HG03066 (cell line): ENCODE measurements around the gene MMP11.
"Not testable (repeated sequence)": the region's sequence is repeated elsewhere in the genome, so short reads cannot be mapped to it uniquely, and the experiment has no call there.

Source experiments
- ATAC-seq: cut with Tn5 transposase; IDR thresholded peaks from one replicate; pipeline ENCODE4 v1.9.1; 2021; ENCODE audit warnings: low read depth; ENCODE audit not compliant: unreplicated experiment

The MMP11 gene, protein sequence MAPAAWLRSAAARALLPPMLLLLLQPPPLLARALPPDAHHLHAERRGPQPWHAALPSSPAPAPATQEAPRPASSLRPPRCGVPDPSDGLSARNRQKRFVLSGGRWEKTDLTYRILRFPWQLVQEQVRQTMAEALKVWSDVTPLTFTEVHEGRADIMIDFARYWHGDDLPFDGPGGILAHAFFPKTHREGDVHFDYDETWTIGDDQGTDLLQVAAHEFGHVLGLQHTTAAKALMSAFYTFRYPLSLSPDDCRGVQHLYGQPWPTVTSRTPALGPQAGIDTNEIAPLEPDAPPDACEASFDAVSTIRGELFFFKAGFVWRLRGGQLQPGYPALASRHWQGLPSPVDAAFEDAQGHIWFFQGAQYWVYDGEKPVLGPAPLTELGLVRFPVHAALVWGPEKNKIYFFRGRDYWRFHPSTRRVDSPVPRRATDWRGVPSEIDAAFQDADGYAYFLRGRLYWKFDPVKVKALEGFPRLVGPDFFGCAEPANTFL

DNA sequence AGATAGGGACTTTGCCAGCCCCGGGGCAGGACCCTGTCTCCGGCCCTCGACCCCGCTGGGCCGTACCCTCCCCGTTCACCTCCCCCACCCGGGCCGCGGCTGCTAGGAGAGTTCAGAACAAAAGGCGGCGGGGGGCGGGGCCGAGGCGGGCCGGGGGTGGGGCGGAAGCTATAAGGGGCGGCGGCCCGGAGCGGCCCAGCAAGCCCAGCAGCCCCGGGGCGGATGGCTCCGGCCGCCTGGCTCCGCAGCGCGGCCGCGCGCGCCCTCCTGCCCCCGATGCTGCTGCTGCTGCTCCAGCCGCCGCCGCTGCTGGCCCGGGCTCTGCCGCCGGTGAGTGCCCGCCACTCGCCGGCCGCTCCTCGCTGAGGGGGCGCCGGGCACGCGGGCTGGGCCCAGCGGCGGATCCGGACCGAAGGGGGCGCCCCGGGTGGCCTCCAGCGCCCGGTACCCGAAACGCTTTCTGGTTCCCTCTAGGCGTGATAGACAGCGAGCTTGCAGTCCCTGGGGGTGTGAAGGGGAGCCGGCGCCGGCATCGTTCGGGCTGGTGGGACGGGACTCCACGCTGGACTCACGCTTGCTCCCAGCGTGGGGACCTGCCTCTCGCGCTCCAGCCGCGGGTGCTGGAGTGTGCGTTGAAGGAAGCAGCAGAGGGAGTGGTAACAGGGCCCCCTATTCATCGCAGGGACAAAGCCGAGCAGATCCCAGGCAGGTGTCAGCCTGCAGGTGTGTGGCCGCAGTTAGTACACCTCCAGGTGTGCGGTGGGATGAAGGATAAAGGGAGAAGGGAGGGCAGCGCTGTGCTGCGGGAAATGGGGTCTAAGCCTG, at the start of gene MMP11:
Gene MMP11 (plus strand): TSS at position 201 of the 825 bp plus-strand sequence. CDS start 22 bp downstream, at position 223.
- no peak for ATAC-seq

DNA sequence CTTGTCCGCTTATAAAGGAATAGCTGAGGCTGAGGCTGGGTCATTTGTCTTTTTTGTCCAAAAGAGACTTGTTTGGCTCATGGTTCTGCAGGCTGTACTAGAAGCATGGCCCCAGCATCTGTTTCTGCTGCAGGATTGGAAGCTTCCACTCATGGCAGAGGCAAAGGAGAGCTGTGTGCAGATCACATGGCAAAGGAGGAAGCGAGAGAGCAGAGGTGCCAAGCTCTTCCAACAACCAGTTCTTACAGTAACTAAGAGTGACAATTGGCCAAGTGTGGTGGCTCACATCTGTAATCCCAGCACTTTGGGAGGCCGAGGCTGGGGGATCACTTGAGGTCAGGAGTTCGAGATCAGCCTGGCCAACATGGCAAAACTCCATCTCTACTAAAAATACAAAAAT, 44.5 kb upstream of the MMP11 start:
- ATAC-seq = not testable (repeated sequence)

DNA sequence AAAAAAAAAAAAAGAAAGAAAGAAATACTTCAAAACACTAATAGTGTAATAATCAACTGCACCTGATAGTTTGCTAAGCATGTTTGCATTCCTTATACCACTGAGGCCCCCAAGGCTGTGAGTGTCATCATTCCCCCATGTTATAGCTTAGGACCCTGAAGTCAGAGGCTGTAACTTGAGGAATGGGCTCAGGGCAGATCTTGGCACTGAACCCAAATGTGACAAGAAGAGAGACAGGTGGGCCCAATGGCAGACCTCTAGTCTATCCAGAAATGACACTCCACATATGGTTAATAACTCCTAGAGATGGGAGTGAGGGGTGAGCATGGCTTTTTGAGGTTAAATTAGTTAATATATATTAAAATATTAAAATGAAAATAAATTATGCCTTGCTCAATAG, 35.0 kb upstream of the MMP11 start:
- ATAC-seq = no peak

DNA sequence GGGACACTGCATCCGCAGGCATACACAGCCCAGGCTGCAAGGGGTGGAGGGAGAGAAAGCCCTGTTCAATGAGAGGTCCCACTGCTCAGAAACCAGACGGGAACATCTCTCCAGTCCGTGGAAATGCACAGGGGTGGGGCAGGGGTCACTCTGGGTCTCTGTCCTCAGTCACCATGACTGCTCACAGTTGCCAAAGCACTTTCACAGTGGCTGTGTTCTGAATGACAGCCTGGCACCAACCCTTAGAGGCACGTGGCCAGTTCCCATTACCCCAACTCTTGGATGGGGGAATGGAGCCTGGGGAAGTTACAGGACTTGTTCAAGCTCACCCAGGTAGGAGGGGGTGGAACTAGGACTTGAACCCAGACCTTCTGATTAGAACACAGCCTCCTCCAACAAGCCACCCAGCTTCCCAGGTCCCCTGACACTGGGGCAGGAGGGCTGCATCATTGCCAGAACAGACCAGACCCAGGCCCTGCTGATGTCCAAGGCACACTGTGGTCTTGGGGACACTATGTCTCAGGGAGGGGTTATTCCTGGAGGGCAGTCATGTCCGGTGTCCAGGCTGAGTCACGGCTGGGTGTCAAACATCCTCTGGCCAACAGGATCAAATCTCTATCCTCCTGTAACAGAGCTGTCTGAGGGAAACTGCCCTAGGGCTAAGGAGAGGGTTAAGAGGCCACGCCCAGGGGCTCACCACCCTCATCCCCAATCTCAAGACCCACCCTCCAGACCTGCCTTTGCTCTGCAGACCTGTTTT, 30.0 kb upstream of the MMP11 start:
- no peak for ATAC-seq

DNA sequence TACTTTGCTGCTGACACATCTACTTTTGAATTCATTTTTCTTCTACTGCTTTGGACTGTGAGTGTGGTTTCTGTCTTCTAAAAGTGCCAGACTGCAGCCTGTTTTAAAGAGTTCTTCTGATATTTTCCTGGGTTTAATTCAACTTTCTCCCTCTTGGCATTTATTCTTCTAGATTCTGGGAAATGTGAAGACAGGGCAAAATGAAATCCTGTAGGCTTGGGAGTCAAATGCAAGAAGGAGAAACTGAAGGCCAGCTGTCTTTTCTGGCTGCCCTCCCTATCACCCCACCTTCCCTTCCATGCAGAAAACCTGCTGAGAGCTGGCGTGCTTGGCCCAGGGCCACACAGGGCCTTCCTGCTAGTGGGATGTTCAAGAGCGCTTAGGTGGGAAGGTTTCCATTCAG, 29.3 kb upstream of the MMP11 start:
- no peak for ATAC-seq

DNA sequence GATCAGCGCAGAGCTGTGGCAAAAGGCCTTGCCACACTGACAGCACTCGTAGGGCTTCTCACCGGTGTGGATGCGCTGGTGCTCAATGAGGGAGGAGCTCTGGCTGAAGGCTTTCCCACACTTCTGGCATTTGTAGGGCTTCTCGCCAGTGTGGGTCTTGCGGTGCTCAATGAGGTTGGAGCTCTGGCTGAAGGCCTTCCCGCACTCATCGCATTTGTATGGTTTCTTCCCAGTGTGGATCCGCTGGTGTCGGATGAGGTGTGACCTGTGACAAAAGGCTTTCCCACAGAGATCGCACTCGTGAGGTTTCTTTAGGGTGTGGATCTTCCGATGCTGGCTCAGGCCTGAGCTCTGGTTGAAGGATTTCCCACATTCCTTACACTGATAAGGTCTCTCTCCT, 28.6 kb upstream of the MMP11 start:
- ATAC-seq = no peak

DNA sequence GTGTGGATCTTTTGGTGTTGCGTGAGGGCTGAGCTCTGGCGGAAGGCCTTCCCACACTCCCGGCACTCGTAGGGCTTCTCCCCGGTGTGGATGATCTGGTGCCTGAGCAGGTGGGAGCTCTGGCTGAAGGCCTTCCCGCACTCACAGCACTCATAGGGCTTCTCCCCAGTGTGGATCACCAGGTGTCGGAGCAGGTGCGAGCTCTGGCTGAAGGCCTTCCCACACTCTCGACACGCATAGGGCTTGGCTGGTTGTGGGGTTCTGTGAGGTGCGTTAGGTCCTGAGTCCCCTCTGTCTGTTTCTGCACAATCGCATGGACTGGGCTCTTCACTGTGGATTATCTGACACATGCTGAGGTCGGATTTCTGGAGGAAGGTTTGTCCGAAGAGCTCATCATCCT, 28.2 kb upstream of the MMP11 start:
- ATAC-seq = no peak

DNA sequence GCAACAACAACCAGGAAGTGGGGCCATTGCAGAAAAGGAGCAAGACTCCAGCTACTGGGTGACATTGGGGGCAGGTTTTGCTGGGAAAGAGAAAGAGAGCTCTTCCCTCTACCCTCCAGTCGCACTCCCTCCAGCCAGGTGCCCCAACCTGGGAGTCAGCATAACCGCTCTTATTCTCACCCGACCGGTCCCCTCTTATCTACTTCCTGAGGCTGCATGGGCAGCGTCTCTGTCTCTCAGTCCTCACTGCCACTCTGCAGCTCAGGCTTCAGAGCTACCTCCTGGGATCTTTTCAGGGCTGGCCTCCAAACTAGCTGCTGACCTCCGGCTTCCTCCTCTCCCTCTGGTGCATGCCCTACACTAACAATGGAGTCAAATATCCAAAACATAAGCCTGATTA, 26.9 kb upstream of the MMP11 start:
- no peak for ATAC-seq

DNA sequence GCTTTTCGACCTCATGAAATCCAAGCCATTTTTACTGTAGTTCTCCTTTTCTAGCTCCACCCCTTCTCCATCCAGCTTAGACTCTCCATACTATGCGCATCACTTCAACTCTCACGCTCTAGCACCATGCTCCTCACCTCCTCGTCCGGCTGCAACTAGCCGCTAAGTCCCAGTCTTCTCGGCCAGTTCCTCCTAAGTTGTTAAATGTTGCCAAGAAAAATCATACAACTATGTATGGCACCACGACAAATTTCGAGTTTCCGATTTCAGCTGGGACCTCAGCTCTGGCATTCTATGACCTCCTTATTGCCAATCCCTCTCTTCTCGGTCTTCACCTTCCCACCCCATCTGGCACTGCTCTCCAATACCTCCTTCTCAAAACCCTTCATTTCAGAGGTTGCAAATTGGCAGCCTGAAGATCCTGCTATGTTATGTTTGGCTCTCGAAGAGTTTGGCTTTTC, 22.8 kb upstream of the MMP11 start:
- no peak for ATAC-seq

DNA sequence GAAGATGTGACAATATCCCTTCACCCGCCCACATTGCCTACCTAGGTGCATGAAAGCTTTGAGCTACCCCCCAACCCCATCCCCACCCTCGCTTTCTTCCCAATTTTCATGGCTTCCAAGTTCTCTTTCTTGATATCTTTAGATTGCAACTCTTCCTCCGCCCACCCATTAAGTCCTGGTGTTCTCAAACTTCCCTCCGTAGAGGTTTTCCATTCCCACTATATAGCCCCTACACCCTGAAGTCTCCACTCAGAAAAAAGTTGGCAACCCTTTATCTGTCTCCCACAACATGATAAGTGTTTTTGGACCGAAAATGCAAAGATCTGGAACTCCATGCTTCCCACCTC, 22.3 kb upstream of the MMP11 start:
- no peak for ATAC-seq

DNA sequence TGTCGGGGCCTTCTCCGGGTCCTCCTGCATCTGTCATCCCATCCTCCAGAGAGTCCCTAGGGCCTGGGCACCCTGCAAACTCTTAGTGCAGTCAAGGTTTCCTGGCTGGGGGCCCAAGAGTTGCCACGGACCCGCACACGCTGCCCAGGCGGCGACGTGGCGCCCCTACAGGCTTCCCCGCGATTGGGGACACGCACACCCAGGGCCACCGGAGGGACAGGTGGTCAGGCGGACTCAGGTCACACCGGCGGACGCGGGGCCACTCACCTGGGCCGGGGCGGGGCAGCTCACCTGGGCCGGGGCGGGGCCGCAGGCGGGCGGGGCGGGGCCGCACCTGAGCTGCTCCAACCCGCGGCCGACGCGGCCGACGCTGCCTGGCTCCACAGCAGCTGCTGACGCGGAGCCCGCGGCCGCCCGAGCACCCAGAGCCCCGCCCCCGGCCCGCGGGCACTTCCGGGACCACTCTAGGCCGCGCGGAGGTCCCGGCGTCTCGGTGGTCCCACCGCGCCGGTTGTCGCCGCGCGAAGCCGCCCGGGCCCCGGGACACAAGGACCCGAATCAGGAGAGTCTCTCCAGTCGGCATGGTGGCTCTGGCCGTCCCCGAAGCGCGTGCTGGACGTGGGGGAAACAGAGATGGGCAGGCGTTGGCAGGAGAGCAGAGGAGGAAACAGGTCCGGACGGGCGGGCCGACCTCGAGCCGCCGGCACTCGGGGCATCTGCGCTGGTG, 21.8 kb upstream of the MMP11 start, which contains the start of gene ZNF70:
Gene ZNF70 (minus strand): TSS at position 399 of the 727 bp plus-strand sequence. CDS start 5,972 bp downstream, outside the sequence.
- ATAC-seq = no peak

DNA sequence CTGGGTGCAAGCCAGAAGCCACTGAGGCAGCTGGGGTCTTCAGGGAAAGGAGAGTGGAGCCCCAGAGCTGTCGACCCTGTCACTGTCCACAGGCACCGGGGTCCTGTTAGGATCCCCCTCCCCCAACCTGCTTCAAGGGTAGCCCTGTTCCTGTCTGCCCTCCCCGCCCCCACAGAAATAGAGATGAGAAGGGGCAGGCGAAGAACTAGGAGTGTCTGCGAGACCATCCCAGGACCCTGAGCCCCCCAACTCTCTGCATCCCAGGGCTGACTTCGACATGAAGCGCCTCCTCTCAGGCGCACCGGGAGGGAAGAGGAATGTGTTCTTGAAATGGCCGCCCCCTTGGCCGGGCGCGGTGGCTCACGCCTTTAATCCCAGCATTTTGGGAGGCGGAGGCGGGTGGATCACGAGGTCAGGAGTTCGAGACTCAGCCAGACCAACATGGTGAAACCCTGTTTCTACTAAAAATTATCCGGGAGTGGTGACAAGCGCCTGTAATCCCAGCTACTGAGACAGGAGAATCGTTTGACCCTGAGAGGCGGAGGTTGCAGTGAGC, 21.1 kb upstream of the MMP11 start:
- no peak for ATAC-seq

DNA sequence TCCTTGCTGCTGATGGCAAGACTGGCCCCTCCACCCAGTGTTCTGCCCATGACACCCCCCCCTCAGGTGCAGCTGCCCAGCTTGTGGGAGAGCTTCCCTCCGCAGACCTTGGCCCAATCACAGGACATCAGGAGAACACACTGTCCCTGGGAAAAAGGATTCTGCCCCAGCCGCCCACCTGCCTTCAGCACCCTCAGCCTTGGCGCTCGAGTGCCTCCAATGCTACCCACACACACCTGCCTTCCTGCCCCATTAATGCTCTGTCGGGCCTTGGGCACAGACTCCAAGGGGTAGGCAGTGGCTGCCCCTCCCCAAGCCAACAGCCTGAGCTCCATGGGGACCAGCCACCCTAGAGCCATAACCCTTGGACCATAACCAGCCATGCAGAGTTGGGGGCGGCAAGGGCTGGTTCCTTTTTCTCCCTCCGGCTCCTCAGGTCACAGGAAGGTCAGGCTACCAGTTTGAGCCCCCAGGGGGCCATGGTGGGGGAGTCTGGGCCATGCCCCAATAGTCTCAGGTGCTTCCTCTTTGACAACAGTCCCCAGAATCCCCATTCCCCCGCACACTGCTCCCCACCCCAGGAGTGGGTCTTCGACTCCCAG, 20.5 kb upstream of the MMP11 start:
- no peak for ATAC-seq

DNA sequence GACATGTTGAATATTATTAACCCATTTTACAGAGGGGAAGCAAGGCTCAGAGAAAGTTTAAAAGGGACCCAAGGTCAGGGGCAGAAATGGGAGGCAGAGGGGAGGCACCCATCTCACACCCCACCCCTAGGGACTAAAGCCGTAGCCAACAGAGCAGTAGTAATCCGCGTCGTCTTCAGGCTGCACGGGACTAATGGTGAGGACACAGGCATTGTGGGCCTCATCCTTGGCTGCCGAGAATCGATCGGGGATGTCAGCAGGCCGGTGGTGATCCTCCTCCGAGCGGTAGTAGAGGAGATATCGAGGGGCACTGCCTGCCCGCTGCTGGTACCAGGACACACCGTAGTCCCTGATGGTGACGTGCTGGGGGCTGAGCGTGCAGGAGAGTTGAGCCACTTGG, 19.9 kb upstream of the MMP11 start:
- ATAC-seq = no peak

DNA sequence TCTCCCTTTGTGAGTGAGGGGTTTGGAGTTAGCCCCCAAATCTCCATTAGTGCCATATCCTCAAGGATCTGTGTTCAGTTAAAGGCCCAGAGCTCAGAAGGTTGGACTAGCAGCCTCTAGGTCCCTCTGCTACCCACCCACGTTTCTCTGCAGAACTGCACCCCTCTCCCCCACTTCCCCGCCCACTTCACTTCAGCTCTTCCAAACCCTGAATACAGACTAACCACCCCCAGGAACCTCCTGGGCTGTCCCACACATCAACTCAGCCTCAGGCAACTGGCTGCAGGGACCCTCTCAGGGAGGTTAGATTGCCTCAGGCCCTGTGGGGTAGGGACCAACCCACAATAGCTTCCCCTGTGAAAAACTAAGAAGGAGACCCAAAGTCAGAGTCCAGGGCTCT, 19.3 kb upstream of the MMP11 start:
- no peak for ATAC-seq

DNA sequence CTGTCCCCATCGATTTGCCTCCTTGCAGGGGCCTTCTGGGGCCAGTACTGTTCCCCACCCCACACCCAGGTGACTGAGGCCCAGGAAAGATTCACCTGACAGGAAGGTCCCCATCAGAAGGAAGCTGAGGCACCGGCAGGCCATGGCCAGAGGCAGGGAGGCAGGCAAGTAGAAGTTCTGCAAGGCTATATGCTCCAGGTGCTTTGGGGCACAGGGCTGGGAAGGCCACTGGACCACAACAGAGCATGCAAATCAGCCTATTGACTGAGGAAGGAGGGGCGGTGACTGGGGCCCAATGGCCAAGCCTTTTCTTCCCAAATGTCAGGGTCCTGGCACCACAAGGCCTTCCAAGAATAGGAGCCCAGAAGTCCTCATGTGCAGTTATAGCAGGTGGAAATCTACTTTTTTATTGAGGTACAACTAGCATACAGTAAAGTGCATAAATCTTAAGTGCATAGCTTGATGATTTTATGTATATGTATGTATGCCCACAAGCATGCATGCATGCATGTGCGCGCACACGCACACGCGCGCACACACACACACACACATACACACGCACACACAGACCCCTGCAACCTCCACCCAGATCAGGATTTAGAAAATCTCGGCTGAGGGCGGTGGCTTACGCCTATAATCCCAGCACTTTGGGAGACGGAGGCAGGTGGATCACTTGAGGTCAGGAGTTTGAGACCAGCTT, 18.3 kb upstream of the MMP11 start, which contains the start of gene VPREB3:
Gene VPREB3 (minus strand): TSS at position 206 of the 700 bp plus-strand sequence. CDS start 62 bp downstream, at position 144.
- ATAC-seq = no peak

DNA sequence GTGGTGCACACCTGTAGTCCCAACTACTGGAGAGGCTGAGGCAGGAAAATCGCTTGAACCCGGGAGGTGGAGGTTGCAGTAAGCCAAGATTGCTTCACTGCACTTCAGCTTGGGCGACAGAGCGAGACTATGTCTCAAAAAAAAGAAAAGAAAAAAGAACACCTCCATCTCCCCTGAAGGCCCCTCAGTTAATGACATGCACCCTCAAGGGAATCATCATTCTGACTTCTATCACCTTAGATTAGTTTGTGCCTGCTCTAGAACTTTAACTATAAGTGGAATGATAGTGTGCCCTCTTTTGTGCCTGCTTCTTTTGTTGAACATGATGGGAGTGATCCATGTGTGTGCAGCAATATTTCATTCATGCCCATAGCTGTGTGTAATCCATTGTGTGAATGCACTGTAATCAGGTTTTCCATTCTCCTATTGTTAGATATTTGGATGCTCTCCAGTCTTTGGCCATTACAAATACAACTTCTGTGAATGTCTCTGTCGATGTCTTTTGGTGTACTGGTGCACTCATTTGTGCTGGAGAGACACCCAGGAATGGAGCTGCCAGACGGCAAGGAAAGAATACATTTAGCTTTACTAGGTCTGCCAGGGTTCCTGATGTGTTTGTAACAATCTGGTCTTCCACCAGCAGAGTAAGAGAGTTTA, 17.5 kb upstream of the MMP11 start:
- no peak for ATAC-seq

DNA sequence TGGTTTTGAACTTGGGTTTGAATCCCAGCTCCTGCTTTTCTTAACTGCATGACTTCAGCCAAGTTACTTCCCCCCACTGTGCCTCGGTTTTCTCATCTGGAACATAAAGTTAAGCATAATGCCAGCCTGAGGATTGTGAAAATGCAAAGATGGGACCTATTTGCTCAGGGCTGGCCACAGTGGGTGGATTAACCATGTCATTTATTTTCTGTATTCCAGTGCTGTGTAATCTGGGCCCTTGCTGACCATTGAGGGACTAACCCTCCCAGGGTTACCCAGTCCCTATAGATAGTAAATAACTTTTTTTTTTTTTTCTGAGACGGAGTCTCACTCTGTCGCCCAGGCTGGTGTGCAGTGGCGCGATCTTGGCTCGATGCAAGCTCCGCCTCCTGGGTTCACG, 16.9 kb upstream of the MMP11 start:
- no peak for ATAC-seq
